Embryonic facial prominence (tissue), 1 donor: ENCODE measurements around the gene KCNQ1.

Experiments
- DNase-seq: peaks from one replicate; pipeline ENCODE4 v3.0.0-alpha.2; 2016; ENCODE audit errors: extremely low spot score

The KCNQ1 gene

GRCh38 chr11:2819316-2819715 is 374.5 kb downstream of the KCNQ1 start:
- DNase-seq = no peak

GRCh38 chr11:2820976-2821375 is 376.2 kb downstream of the KCNQ1 start:
- no peak for DNase-seq

GRCh38 chr11:2821891-2822290 is 377.1 kb downstream of the KCNQ1 start:
- no peak for DNase-seq

- no peak for DNase-seq
These were observed 380.0 kb downstream of the KCNQ1 start for GRCh38 chr11:2824851-2825250.

GRCh38 chr11:2825261-2825888 is 380.6 kb downstream of the KCNQ1 start:
- no peak for DNase-seq

GRCh38 chr11:2825889-2826678 is 381.3 kb downstream of the KCNQ1 start:
- DNase-seq = peak; percentile 83

- no peak for DNase-seq
These were observed 381.9 kb downstream of the KCNQ1 start for GRCh38 chr11:2826679-2827056.

GRCh38 chr11:2827256-2827655 is 382.4 kb downstream of the KCNQ1 start:
- no peak for DNase-seq

GRCh38 chr11:2827792-2828191 is 383.0 kb downstream of the KCNQ1 start:
- DNase-seq = no peak

GRCh38 chr11:2828585-2829330 is 383.9 kb downstream of the KCNQ1 start:
- DNase-seq = no peak

GRCh38 chr11:2830030-2830812 is 385.4 kb downstream of the KCNQ1 start:
- DNase-seq = no peak

GRCh38 chr11:2830886-2831285 is 386.1 kb downstream of the KCNQ1 start:
- no peak for DNase-seq

GRCh38 chr11:2831781-2832532 is 387.1 kb downstream of the KCNQ1 start:
- no peak for DNase-seq

- no peak for DNase-seq
These were observed 387.8 kb downstream of the KCNQ1 start for GRCh38 chr11:2832533-2833020.

- no peak for DNase-seq
These were observed 388.4 kb downstream of the KCNQ1 start for GRCh38 chr11:2833051-2833715.

- DNase-seq = no peak
These were observed 389.1 kb downstream of the KCNQ1 start for GRCh38 chr11:2833716-2834502.

- DNase-seq = no peak
These were observed 389.9 kb downstream of the KCNQ1 start for GRCh38 chr11:2834503-2835273.

- DNase-seq = no peak
These were observed 390.5 kb downstream of the KCNQ1 start for GRCh38 chr11:2835296-2835695.

GRCh38 chr11:2835751-2836150 is 390.9 kb downstream of the KCNQ1 start:
- DNase-seq = no peak
